ENCODE results near the gene SKA1. TPM values are rescaled to one million over a fixed set of nuclear protein-coding genes. Genes with fewer than 3 reads are reported as not detected.
"Not testable (repeated sequence)": the region's sequence is repeated elsewhere in the genome, so short reads cannot be mapped to it uniquely, and the experiment has no call there.

The SKA1 gene
- total RNA-seq, 4 donors from 2014 or later = 1.5 to 11.2 (median 3.8) TPM

DNA sequence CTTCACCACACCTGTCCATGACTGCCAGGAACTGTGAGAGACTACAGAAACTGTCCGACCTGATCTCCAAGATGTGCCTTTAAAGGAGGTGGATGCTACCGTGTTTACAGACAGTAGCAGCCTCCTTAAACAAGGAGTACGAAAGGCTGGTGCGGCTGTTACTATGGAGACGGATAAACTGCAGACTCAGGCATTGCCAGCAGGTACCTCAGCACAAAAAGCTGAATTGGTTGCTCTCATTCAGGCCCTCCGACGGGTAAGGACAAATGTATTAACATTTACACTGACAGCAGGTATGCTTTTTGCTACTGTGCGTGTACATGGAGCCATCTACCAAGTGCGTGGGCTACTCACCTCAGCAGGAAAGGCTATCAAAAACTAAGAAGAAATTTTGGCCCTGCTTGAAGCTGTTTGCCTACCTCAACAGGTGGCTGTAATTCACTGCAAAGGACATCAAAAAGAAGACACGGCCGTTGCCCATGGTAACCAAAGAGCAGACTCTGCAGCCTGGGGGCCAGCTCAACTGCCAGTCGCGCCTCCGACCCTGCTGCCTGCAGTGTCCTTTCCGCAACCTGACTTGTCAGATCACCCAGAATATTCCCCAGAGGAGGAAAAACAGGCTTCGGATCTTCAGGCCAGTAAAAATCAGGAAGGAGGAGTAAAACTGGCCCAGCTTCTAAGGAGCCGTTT, 30.9 kb downstream of the SKA1 start:
- Histone ChIP-seq H3K4me3 (no peak overlapping the region), H3K27ac (no peak overlapping the region), H3K36me3 (no peaks in the 10 kb centered on the region), H3K4me1 (peaks cover 0 to 30% (median 5%) of the 10 kb centered on the region in 3 donors), H3K27me3 (peaks cover 0 to 90% (median 0%) of the 10 kb centered on the region in 4 donors), H3K9me3 (no peaks in the 10 kb centered on the region)
- intact Hi-C loops (cut with DNase I) = no loop called here
- 41 to 52% methylated on average over 12 to 13 of the region's 17 CpGs for WGBS, 2 donors
- no peak for TF ChIP-seq POLR2A (IDR thresholded peaks at IDR 0.05)
- TF ChIP-seq CTCF (IDR thresholded peaks at IDR 0.05) = no peak
- DNase-seq = no peak

DNA sequence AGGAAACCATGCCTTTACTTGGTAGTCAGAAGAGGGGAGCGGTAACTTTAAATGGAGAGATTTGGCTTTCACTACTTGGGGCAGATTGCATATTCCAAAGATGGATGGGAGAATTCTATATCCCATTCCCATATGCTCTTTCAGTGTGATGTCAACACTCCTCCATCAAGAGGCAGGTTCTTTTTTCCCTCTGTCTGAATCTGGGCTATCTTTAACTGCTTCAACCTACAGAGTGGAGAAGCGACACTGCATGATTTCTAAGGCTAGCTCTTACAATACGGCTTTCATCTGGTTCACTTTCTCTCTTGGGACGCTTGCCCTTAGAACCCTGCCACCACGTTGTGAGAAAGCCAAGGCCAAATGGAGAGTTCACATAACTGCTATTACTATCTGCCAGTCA, 34.4 kb downstream of the SKA1 start:
- no peak overlapping the region for H3K4me3 ChIP-seq
- WGBS, 2 donors = 63 to 76% methylated on average over 5 of the region's 5 CpGs
- DNase-seq = no peak
- no peaks in the 10 kb centered on the region for H3K9me3 ChIP-seq
- intact Hi-C loops (cut with DNase I) = no loop called here
- H3K36me3 ChIP-seq = no peaks in the 10 kb centered on the region
- H3K27me3 ChIP-seq = peaks cover 0 to 55% (median 0%) of the 10 kb centered on the region in 4 donors
- H3K4me1 ChIP-seq = peaks cover 0 to 19% (median 4%) of the 10 kb centered on the region in 3 donors
- TF ChIP-seq POLR2A (IDR thresholded peaks at IDR 0.05) = no peak
- TF ChIP-seq CTCF (IDR thresholded peaks at IDR 0.05) = no peak
- no peak overlapping the region for H3K27ac ChIP-seq

DNA sequence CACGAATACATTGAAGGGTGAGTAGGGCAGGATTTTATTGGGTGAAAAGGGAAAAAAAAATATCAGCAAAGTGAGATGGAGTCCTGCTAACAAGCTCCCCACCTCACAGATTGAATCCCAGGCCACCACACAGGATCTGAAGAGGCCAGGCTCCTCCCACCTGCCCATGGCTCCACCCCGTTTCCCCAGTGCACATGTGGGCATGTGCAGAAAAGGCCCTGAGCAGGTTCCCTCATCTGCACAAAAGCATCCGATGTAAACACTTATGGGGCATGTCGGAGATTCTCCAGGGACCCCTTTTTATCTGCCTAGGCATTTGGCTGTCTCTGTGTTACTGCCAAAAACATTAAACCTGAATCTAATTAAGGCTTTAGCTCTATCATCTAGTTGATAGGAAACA, 35.2 kb downstream of the SKA1 start:
- H3K27me3 ChIP-seq = peaks cover 0 to 48% (median 0%) of the 10 kb centered on the region in 4 donors
- H3K4me3 ChIP-seq = no peak overlapping the region
- TF ChIP-seq CTCF (IDR thresholded peaks at IDR 0.05) (no peak), POLR2A (IDR thresholded peaks at IDR 0.05) (no peak)
- no peak overlapping the region for H3K27ac ChIP-seq
- no peaks in the 10 kb centered on the region for H3K9me3 ChIP-seq
- H3K4me1 ChIP-seq = peaks cover 0 to 11% (median 2%) of the 10 kb centered on the region in 3 donors
- 73 to 74% methylated on average over 4 of the region's 4 CpGs for WGBS, 2 donors
- no peaks in the 10 kb centered on the region for H3K36me3 ChIP-seq
- DNase-seq = no peak
- intact Hi-C loops (cut with DNase I) = no loop called here

DNA sequence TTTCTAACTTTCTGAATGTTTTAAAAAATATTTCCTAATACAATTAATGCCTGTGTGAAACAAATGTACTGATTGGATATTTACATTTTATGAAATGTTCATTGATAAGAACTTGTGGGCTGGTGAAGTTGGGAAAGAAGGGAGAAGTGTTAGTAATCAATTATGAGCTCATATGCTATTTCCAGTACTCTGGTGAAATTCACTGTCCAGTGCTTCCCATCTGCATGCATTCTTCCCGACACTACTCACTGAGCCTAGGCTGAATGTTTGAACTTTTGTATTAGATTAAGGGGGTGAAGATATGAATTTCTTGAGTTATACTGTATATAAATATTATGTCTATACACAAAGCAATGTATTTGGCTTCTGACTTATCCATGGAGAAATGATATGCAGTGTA, 36.0 kb downstream of the SKA1 start:
- Histone ChIP-seq H3K27me3 (peaks cover 0 to 39% (median 0%) of the 10 kb centered on the region in 4 donors), H3K36me3 (no peaks in the 10 kb centered on the region), H3K4me3 (no peak overlapping the region), H3K9me3 (no peaks in the 10 kb centered on the region), H3K27ac (no peak overlapping the region), H3K4me1 (peaks cover 0 to 2% (median 0%) of the 10 kb centered on the region in 3 donors)
- intact Hi-C loops (cut with DNase I) = no loop called here
- WGBS, 2 donors = 70 to 80% methylated on average over 1 of the region's 1 CpG
- no peak for TF ChIP-seq POLR2A (IDR thresholded peaks at IDR 0.05)
- TF ChIP-seq CTCF (IDR thresholded peaks at IDR 0.05) = no peak
- DNase-seq = no peak

DNA sequence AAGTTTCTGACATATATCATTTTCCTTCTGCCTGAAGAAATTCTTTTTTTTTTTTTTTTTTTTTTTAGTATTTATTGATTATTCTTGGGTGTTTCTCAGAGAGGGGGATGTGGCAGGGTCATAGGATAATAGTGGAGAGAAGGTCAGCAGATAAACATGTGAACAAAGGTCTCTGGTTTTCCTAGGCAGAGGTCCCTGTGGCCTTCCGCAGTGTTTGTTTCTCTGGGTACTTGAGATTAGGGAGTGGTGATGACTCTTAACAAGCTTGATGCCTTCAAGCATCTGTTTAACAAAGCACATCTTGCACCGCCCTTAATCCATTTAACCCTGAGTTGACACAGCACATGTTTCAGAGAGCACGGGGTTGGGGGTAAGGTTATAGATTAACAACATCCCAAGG, 42.0 kb downstream of the SKA1 start:
- H3K27ac ChIP-seq; H3K27me3 ChIP-seq; H3K36me3 ChIP-seq; intact Hi-C loops (cut with DNase I); H3K4me1 ChIP-seq; H3K9me3 ChIP-seq; H3K4me3 ChIP-seq; DNase-seq: not testable (repeated sequence)
- WGBS, 2 donors = 64% methylated on average over 1 to 3 of the region's 3 CpGs

DNA sequence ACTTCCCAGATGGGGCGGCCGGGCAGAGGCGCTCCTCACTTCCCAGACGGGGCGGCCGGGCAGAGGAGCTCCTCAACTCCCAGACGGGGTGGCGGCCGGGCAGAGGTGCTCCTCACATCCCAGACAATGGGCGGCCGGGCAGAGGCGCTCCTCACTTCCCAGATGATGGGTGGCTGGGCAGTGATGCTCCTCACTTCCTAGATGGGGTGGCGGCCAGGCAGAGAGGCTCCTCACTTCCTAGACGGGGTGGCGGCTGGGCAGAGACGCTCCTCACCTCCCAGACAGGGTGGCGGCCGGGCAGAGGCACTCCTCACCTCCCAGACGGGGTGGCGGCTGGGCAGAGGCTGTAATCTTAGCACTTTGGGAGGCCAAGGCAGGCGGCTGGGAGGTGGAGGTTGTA, 42.9 kb downstream of the SKA1 start:
- no CpG with 5 or more reads among the region's 21 CpGs for WGBS, 2 donors
- H3K4me1 ChIP-seq; H3K9me3 ChIP-seq; intact Hi-C loops (cut with DNase I); H3K36me3 ChIP-seq; H3K4me3 ChIP-seq; H3K27me3 ChIP-seq; H3K27ac ChIP-seq; DNase-seq: not testable (repeated sequence)
